Mucosa of gallbladder (tissue), 1 donor: ENCODE data around the gene PIK3R2. TPM values are rescaled to one million over a fixed set of nuclear protein-coding genes. Genes with fewer than 3 reads are reported as not detected.

Experiments
- DNase-seq: peaks from one replicate; pipeline ENCODE4 v3.0.0-alpha.2; 2020; ENCODE audit warnings: low spot score
- total RNA-seq: library from RNA; stranded (reverse); gene quantifications from one replicate; pipeline ENCODE4 v1.2.1, GENCODE V29; 2021
- donor health status: DM: no; HTN: no; CAD: no.

Gene PIK3R2
- total RNA-seq, 1 donor from 2014 or later, result 74.2 TPM

DNA sequence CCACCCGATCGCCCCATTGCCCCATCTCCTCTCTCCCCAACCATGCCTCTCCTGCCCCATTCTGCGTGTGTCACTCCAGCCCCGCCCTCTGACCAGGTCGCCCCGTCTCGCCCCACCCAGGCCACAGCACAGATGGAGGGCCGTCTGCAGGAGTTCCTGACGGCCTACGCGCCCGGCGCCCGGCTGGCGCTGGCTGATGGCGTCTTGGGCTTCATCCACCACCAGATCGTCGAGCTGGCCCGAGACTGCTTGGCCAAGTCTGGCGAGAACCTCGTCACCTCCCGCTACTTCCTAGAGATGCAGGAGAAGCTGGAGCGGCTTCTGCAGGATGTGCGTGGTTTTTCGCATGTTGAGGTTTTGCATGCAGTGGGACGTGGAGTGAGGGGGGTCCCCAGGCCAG lies 29.1 kb upstream of the PIK3R2 start:
- no peak for DNase-seq

DNA sequence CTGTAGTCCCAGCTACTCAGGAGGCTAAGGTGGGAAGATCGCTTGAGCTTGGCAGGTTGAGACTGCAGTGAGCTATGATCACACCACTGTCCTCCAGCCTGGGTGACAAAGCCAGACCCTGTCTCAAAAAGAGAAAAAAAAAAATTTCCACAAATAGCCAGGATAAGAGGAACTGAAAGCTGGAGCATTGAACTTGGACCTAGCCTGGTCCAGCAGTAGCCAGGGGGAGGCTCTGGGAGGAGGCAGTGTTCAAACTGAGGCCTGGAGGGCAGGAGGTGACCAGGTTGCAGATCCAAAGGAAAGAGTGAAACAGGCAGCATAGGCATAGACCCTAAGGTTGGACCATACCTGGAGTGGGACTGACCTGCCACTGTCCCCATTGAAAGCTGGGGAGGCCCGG lies 26.9 kb upstream of the PIK3R2 start:
- DNase-seq, result no peak

DNA sequence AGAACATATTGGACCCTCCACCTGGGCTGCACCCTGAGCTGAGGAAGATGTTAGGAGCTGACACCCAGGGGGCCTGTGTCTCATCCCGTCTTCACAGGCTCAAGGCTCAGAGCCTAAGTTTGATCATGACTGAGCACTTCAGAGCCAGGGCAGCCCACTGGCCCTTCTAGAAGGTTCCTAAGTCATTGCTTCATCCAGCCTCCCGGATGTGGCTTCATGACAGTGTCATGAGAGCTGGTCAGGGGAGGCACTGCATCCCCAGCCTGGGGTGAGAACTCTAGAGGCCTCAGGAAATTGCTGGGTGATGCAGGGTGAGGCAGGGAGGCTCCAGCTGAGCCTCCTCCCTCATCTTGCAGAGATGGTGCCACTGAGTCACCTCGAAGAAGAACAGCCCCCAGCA lies 24.9 kb upstream of the PIK3R2 start:
- no peak for DNase-seq

DNA sequence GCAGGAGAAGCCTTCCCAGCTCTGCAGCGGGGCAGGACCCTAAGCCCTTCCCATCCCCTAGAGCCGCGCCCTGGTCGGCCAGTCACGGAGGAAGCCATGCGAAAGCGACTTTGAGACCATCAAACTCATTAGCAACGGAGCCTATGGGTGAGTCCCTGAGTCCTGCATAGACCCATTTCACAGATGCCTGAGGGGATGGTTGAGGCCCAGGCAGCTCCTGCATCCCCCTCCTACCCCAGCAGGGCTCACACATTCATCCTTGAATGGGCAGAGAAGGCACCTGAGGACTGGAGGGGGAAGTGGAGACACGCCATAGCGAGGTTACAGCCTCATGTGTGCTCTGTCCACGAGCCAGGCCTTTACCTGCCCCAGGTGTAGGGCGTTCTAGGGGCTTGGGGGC lies 24.2 kb upstream of the PIK3R2 start:
- DNase-seq, result no peak

DNA sequence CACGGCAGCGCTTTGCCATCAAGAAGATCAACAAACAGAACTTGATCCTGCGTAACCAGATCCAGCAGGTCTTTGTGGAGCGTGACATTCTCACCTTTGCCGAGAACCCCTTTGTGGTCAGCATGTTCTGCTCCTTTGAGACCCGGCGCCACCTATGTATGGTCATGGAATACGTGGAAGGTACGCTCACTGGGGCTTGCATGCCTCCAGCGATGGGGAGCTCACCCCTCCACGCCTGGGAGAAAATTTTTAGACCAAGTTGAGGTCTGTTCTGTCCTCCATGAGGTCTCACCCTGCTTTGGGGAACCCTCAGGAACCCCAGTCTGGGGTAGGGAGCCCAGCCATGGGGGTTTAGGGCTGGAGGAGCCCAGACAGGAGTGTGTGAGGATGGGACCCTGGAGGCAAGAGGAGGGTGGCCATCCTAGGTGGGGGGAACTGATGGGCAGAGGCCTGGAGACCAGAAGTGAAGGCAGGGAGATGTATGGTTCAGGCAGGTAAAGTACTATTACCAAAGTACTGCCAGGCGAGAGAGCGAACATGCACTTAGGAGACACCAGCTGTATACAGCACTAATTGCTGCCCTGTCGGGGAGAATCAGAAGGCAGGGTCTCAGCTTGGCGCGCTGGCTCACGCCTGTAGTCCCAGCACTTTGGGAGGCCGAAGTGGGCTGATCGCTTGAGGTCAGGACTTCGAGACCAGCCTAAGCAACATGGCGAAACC lies 22.3 kb upstream of the PIK3R2 start:
- DNase-seq, result no peak

DNA sequence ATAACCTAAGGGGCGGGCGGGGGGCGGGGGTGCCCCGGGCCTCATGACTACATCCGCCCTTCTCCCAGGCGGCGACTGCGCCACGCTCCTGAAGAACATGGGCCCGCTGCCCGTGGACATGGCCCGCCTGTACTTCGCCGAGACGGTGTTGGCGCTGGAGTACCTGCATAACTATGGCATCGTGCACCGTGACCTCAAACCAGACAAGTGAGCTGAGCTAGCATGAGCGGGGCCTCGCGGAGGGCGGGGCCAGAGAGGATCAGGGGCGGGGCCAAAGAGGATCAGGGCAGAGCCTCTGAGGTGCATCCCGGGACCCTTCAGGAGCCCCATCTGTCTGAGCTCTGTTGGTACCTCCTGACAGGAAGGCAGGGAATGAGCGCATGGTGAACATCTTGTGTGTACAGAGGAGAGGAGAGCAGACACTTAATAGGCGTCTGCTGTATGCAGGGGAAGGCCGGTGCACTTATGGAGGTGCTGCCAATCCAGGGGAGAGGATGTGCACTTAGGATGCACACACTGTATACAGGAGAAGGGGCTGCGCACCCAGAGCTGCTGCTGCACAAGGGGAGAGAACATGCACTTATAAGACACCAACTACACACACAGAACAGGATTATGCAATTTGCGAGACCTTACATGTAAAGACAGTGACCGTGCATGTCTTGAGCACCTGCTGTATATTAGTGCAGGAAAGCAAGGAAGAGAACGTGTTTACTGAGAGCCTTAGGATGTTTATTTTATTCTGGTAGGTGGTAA lies 20.9 kb upstream of the PIK3R2 start:
- DNase-seq, result no peak

DNA sequence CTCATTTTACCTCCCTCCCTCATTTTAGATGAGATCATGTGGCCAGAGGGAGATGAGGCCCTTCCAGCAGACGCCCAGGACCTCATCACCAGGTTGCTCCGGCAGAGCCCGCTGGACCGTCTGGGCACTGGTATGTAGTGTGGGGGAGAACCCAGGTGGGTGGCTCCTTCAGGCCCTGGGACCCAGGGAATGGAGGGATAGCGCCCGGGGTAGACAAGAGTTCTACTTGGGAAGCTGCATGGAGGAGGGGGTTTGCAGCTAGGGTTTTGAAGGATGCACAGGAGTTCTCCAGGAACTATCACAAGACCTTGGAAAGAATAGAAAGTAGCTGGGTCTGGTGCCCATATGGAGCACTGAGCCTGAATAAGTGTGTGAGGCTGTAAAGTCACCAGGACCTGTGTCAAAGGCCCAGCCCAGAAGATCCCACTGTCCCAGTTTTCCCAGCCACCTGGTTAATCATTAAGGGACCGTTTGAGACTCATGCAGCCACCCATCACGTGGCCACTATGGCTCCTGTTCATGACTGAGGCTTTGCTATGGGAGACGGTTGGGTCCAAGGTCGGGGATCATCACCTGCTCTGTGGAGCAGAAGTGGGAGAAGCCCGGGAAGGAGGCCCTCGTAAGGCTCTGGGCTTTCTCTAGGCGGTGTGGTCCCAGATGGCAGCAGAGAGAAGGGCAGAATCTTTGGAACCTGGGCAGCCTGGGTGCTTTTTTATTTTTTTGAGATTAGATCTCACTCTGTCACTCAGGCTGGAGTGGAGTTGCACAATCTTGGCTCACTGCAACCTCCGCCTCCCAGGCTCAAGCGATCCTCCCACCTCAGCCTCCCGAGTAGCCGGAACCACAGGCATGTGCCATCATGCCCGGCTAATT lies 17.0 kb upstream of the PIK3R2 start:
- peak; percentile 49 for DNase-seq

DNA sequence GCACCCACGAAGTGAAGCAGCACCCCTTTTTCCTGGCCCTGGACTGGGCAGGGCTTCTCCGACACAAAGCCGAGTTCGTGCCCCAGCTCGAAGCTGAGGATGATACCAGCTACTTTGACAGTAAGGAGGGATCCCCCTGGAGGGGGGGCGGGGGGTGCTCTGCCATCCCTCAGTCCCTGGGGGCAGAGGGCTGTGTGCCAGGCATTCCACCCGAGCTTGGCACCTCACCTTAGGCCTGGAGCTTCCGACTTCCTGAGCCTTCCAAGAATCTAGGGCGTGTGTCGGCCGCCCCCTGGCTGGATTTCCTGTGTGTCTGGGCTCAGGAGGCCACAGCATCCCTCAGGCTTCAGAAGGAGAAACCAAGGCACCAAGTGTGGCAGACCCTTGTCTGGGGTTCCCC lies 15.7 kb upstream of the PIK3R2 start:
- DNase-seq, result no peak

DNA sequence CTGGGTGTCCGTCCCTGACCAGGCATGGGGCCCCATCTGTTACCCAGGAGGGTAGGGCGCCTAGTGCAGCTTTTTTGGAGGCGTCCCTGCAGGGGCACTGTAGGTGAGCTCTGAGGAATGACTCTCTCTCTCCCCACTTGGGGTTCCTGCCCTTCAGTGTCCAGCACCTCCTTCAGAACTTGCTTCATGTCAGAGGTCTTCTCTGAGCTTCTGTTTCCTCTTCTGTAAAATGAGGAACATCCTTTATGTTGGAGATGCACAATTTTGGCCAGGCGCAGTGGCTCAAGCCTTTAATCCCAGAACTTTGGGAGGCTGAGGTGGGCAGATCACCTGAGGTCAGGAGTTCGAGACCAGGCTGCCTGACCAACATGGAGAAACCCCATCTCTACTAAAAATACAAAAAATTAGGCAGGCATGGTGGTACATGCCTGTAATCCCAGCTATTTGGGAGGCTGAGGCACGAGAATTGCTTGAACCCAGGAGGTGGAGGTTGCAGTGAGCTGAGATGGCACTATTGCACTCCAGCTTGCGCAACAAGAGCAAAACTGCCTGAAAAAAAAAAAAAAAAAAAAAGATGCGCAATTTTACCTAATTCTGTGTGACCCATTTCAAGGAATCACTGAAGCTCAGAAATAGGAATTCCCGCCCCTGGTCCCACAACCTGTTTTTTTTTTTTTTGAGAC lies 15.2 kb upstream of the PIK3R2 start:
- DNase-seq, result no peak

DNA sequence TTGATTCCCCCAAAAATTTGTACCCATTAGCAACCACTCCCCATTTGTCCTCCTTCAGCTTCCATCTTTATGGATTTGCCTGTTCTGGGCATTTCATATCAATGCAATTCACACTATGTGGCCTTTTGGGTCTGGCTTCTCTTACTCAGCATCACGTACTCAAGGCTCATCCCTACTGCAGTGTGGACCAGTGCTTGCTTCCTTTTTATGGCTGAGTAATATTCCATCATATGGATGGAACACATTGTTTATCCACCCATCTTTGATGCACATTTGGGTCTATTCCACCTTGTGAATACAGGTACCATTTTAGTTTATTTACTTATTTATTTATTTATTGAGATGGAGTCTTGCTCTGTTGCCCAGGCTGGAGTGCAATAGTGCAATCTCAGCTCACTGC lies 12.5 kb upstream of the PIK3R2 start:
- no peak for DNase-seq

DNA sequence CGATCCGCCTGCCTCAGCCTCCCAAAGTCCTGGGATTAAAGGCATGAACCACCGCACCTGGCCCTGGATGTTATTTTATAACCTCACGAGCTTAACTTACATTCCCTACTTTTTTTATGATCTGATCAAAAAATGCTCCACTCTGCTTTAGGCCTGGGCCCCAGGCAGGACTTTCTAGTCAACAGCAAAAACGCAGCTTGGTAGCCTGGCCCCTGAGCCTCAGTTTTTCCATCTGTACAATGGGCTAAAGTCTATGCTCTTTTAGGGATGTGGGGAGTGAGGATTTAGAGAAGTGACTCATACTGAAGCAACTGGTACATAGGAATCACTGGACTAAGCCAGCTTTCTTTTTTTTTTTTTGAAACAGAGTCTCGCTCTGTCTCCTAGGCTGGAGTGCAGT lies 11.9 kb upstream of the PIK3R2 start:
- no peak for DNase-seq

DNA sequence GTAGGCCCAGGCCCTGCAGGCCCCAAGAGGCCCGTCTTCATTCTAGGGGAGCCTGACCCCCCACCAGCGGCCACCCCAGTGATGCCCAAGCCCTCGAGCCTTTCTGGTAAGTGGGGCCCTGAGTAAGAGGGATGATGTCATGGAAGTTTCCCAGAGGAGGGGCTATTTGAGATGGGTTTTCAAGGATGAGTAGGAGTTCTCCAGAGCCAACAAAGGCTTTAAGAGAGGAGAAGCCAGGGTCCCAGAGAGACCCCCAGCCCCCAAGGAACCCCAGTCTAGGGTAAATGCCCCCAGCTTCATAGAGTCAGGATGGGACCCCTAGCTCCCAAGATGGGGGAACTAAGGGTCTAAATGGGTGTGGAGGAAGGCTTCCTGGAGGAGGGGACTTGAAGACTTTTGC lies 9.1 kb upstream of the PIK3R2 start:
- no peak for DNase-seq

DNA sequence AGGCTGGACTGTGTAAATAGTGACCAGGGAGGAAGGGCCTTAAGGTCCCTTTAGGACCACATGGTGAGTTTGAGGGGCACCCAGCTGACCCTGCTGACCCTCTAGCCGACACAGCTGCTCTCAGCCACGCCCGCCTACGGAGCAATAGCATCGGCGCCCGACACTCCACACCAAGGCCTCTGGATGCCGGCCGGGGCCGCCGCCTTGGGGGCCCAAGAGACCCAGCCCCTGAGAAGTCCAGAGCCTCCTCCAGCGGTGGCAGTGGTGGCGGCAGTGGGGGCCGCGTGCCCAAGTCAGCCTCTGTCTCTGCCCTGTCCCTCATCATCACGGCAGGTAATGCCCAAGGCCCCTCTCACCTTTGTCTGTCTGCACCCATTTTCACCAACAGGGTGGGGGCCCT lies 8.6 kb upstream of the PIK3R2 start:
- DNase-seq, result no peak

DNA sequence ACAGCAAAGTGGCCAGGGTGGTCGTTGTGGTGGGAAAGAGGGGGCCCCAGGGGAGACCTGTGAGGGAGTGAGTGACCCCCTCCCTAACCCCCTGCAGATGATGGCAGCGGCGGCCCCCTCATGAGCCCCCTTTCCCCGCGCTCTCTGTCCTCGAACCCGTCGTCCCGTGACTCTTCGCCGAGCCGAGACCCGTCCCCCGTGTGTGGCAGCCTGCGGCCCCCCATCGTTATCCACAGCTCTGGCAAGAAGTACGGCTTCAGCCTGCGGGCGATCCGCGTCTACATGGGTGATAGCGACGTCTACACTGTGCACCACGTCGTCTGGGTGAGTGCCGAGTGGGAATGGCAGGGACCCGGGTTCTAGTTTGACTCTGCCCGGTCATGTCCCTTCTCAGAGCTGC lies 8.1 kb upstream of the PIK3R2 start:
- no peak for DNase-seq

DNA sequence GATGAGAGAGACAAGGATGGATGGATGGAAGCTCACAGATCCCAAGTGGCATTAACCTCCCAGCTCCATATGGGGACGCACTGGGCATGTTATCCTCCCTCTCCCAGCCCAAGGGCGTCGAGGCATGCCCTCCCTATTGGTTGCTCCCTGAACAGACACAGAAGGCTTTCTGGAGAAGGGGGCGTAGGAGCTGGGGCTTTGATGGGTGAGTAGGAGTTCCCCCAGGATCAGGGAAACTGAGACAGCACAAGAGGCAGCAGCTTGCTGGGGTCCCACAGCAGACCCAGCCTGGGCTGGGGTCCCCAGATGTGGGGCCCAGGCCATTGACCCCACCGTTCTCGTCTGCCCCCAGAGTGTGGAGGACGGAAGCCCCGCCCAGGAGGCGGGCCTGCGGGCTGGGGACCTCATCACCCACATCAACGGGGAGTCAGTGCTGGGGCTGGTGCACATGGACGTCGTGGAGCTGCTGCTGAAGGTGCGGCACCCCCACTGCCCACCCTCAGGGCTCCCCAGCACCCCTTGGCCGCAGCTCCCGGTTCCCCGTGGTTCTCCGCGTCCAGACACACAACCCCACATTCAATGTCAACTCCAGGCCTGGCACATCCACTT lies 7.5 kb upstream of the PIK3R2 start:
- no peak for DNase-seq

DNA sequence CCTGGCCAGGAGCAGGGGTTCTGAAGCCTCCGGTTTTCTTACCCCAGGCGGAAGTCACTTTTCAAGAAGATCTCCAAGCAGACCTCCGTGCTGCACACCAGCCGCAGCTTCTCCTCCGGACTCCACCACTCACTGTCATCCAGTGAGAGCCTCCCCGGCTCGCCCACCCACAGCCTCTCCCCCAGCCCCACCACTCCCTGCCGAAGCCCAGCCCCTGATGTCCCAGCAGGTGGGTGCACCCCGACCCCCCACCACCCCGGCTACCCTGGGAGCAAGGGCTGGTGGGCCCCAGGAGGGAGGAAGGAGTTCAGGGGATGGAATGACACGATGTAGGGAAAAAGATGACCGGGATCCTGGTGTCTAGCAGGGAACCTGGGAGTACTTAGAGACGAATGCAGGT lies 5.6 kb upstream of the PIK3R2 start:
- no peak for DNase-seq

DNA sequence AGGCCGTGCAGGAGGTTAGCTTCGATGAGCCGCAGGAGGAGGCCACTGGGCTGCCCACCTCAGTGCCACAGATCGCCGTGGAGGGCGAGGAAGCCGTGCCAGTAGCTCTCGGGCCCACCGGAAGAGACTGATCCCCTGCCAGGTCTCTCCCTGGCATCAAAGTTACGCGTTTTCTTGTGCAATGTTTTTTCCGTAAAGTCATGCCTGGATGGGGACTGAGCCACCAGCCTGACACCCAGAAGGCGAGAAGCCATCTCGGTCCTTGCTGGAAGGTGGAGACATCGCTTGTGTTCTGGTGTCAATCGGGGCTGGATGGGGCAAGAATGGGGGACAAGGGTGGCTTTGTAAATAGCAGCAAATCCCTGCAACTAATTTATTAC lies 3.4 kb upstream of the PIK3R2 start:
- no peak for DNase-seq

DNA sequence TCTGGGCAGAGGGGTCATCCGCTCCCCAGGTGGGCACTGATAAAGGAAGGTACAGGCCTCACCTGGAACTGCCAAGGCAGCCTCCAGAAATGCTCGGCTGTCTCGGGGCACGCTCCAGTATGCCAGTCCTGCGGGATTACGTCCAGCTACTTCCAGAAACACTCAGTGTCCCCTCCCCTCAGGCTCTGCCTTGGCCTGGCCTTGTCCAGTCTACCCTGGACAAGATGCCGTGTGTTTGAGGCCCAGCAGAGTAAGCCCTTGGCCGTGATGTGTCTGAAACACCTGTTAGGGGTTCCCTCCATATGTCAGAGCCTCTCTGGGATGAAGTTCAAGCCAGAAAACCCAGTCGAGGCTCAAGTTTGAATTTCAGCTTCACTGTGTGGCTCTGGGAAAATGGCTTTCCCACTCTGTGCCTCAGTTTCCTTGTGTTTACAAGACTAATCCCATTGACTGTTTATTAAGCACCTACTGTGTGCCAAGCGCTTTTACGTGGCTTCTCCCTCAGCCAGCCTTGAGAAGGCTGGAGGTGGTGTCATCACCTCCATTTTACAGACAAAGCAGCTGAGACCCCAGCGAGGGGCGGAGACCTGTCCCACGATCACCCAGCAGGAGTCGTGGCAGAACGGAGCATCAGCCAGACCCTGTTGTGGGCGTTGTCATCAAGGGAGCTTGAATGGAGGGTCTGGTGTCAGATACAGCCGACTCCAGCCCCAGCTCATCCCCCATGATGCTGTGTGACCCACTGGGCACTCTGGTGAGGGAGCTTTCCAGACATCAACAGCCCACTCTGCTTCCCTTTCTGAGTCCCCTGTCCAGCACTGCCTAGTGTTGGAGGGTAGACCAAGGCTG lies 2.0 kb upstream of the PIK3R2 start:
- no peak for DNase-seq

DNA sequence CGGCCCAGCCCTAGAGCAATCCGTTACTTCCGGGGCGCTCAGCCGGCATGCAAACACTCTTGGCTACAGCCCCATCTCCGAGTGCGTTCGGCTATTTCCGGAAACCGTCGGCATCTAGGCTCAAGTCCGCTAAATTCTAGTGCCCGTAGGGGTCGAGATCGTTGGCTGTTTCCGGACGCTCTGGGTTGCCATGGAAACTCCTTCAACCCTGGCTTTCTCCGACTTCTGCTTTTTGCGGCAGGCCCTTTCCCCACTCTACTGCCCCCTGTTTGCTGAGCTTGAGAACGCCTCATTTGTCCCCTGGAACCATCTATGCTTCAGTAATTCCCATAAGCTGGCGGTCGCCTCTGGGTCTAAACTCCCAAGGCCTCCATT lies 534 bp upstream of the PIK3R2 start:
- DNase-seq, result peak; percentile 99

DNA sequence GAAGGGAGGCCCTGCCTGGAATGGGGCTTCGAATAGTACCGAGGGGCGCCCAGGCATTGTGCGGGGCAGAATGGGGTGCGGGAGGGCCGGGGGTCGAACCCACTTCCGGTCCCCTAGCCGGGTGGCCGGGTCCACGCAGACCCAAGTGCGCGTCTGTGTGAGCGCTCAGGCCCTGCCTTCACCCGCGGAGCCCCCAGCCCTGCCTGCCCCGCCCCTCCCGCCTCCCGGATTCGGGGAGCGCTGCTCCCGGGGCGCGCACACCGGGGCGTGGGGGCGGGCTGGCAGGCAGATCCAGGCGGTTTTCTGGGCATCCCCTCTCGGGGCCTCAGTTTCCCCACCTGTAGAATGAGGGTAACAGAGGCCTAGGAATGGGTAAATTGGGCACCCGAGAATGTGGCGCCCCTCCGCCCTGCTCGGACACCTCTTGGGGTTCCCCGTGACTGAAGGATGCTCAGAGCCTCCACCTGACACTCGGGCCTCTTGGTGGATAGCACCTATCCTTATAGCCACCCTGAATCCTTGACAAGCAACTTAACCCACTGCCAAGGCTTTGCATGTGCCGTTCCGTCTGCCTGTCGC lies 682 bp downstream of the PIK3R2 start:
- DNase-seq, result no peak
